Measurements from ENCODE around the gene SUPT3H. TPM values are rescaled to one million over a fixed set of nuclear protein-coding genes. Genes with fewer than 3 reads are reported as not detected.
"Not testable (repeated sequence)": the region's sequence is repeated elsewhere in the genome, so short reads cannot be mapped to it uniquely, and the experiment has no call there.

Gene SUPT3H
- total and polyA plus RNA-seq, 12 donors = 2.1 to 6.2 (median 3.5) TPM

GRCh38 chr6:45148278-45148677 is 229.5 kb downstream of the SUPT3H start:
- no peak overlapping the region for H3K27ac ChIP-seq
- intact Hi-C loops (cut with DNase I) = no loop called here
- TF ChIP-seq CTCF (IDR thresholded peaks at IDR 0.05) = no peak

GRCh38 chr6:45145658-45146057 is 232.1 kb downstream of the SUPT3H start:
- ATAC-seq; H3K27ac ChIP-seq; H3K36me3 ChIP-seq; intact Hi-C loops (cut with DNase I); H3K4me3 ChIP-seq; H3K27me3 ChIP-seq; DNase-seq; H3K4me1 ChIP-seq: not testable (repeated sequence)
- H3K9me3 ChIP-seq = peaks cover 0 to 55% (median 17%) of the 10 kb centered on the region in 11 donors
- WGBS, 2 donors = 93 to 94% methylated on average over 3 of the region's 3 CpGs

More at GRCh38 chr6:45148278-45148677, 229.5 kb downstream of the SUPT3H start:
- H3K27me3 ChIP-seq = no peaks in the 10 kb centered on the region
- no peaks in the 10 kb centered on the region for H3K36me3 ChIP-seq
- peaks cover 0 to 8% (median 0%) of the 10 kb centered on the region in 9 donors for H3K4me1 ChIP-seq
- no peak overlapping the region for H3K4me3 ChIP-seq
- H3K9me3 ChIP-seq = peaks cover 0 to 30% (median 11%) of the 10 kb centered on the region in 11 donors
- DNase-seq (no peak), ATAC-seq (no peak)
- 88% methylated on average over 1 of the region's 1 CpG for WGBS, 2 donors

- DNase-seq (no peak), ATAC-seq (no peak)
- Histone ChIP-seq H3K27me3 (no peaks in the 10 kb centered on the region), H3K36me3 (no peaks in the 10 kb centered on the region), H3K4me3 (no peak overlapping the region), H3K4me1 (no peaks in the 10 kb centered on the region), H3K27ac (no peak overlapping the region), H3K9me3 (peaks cover 0 to 56% (median 19%) of the 10 kb centered on the region in 11 donors)
- intact Hi-C loops (cut with DNase I) = loop anchor here in 1 of 10 donors (1.0 kb wide), 1 partner anchor 21 kb away; no protein-coding TSS in a partner anchor
- no peak for TF ChIP-seq CTCF (IDR thresholded peaks at IDR 0.05)
Measured at GRCh38 chr6:45138765-45139164, 239.0 kb downstream of the SUPT3H start.

GRCh38 chr6:45136495-45136894 is 241.2 kb downstream of the SUPT3H start:
- Histone ChIP-seq H3K36me3 (no peaks in the 10 kb centered on the region), H3K9me3 (peaks cover 0 to 34% (median 13%) of the 10 kb centered on the region in 11 donors), H3K27ac (no peak overlapping the region), H3K27me3 (no peaks in the 10 kb centered on the region), H3K4me3 (no peak overlapping the region), H3K4me1 (peaks cover 0 to 21% (median 14%) of the 10 kb centered on the region in 9 donors)
- no peak for TF ChIP-seq CTCF (IDR thresholded peaks at IDR 0.05)
- ATAC-seq (no peak), DNase-seq (no peak)
- intact Hi-C loops (cut with DNase I) = no loop called here

- H3K4me3 ChIP-seq = no peak overlapping the region
- no peak for TF ChIP-seq CTCF (IDR thresholded peaks at IDR 0.05)
- peak in 6 of 8 donors; percentile 53 to 79 (median 66) for ATAC-seq
- WGBS, 2 donors = 36 to 53% methylated on average over 1 of the region's 1 CpG
- H3K27me3 ChIP-seq = no peaks in the 10 kb centered on the region
- peak overlapping the region in 6 of 10 donors; percentile 13 to 39 (median 21) for H3K27ac ChIP-seq
- no peaks in the 10 kb centered on the region for H3K36me3 ChIP-seq
- H3K9me3 ChIP-seq = peaks cover 0 to 24% (median 11%) of the 10 kb centered on the region in 11 donors
- intact Hi-C loops (cut with DNase I) = no loop called here
- H3K4me1 ChIP-seq = peaks cover 0 to 21% (median 14%) of the 10 kb centered on the region in 9 donors
- no peak for DNase-seq
Measured at GRCh38 chr6:45132658-45133294, 245.0 kb downstream of the SUPT3H start.

Data from heart right ventricle (tissue), 16 donors.